ENCODE results near the gene CHRM4.

GRCh38 chr11:46414879-46415278 lies 23.3 kb upstream of the CHRM4 start:
- TF ChIP-seq EZH2 (IDR thresholded peaks at IDR 0.05; ENCODE audit: low read depth) (no peak), CTCF (conservative IDR thresholded peaks at IDR 0.05) (no peak)

All from PC-9 (cell line).